ENCODE measurements around the gene TMEM186.
"Not testable (repeated sequence)": the region's sequence is repeated elsewhere in the genome, so short reads cannot be mapped to it uniquely, and the experiment has no call there.

GRCh38 chr16:8837594-8837993 lies 40.2 kb upstream of the TMEM186 start:
- not testable (repeated sequence) for TF ChIP-seq CTCF (IDR thresholded peaks at IDR 0.05; ENCODE audit: poor library complexity); EZH2 (IDR thresholded peaks at IDR 0.05; ENCODE audit: borderline replicate concordance); EZH2phosphoT487 (IDR thresholded peaks at IDR 0.05; ENCODE audit: low read depth, severe bottlenecking, unreplicated experiment)

Data from hepatocyte (in vitro differentiated cells).